HT1080 (cell line): ENCODE results near the gene PTPRA. TPM values are rescaled to one million over a fixed set of nuclear protein-coding genes. Genes with fewer than 3 reads are reported as not detected.

Experiments used
- DNase-seq: peaks from one replicate; pipeline ENCODE4 v3.0.0-alpha.2; 2015; ENCODE audit warnings: low read depth
- total RNA-seq: library from RNA; depleted of rRNA; stranded (reverse); fragments of >200 nt; shearing (Covaris generic); gene quantifications from 2 replicates; pipeline ENCODE4 v1.2.3, GENCODE V29; 2014

PTPRA gene
- total RNA-seq, 1 experiment from 2014 or later = 36.5 TPM

DNA sequence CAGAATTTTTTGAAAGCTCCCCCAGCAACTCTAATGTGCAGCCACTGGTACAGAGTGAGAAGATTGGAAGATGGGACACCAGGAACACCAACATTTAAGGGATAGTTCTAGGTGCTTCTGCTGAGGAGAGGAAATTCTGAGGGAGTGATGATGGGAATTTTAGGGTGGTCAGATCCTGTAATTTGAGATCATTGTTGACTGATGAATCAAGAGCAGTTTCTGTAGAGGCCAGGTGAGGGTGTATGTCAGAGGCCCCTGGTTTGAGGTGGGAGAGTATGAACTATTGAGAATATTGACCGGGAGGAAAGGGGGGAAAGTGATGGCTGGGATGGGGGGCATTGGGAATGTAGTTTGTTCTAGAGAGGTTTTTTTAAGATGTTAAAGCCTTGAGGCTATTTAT, 47.2 kb downstream of the PTPRA start:
- no peak for DNase-seq

DNA sequence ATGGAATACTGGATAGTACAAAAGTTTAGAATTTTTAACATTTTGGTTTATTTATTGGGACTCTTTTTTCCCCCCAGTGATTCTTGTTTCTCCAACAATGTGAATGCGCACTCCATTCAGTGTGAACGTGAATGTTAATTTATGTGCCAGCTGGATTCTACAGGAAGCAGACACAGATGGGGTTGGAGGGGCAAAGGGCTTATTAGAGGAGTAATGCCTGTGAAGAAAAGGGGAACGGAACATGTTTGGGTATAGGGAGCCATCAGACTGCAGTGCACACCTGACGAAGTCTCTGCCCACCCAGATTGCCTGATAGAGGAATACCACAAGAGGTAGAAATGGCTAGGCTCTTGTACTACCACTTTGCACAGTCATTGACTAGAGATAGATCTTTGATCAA, 48.2 kb downstream of the PTPRA start:
- DNase-seq = no peak

DNA sequence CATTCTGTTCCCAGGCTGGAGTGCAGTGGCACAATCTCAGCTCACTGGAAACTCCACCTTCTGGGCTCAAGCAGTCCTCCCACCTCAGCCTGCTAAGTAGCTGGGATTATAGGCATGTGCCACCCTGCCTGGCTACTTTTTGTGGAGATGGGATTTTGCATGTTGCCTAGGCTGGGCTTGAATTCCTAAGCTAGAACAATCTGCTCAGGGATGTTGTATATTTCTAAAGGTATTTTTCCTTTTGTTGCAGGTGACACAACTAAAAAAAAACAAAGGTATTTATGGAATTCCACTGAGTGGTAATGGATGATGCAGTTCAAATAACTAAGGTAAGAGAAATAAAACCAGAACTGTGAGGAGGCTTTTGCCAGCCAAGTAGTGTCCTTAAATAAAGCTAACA, 49.7 kb downstream of the PTPRA start:
- no peak for DNase-seq

DNA sequence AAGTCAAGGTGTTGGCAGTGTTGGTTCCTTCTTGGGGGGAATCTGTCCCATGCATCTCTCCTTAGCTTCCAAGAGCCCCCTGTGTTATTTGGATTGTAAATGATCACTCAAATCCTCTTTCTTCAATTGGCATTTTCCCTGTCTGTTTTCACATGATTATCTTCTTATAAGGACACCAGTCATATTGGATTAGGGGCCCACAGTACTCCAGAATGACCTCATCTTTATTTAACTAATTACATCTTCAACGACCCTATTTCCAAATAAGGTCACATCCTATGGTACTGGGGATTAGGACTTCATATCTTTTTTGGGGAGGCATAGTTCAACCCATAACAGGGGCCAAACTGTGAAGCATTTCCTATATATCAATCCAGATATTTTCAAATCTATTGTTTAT, 57.3 kb downstream of the PTPRA start:
- DNase-seq = no peak

DNA sequence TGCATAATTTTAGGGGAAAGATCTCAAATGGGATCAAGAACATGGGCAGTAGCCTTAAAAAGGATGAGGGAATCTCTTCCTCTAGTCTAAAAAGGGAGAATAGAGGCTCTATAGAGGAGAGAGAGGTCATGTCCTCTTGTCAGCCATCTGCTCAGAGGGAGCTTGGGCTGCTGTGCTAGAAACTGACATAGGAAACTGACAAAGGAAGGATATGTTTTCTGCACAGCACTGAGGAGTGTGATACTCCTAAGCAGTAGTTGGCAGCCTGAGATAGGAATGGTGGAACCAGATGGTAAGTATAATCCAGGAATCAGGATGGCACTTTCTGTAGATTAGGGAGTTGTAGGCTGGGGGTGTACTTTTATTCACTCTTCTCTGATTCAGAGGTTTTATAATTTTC, 59.2 kb downstream of the PTPRA start:
- DNase-seq = no peak

DNA sequence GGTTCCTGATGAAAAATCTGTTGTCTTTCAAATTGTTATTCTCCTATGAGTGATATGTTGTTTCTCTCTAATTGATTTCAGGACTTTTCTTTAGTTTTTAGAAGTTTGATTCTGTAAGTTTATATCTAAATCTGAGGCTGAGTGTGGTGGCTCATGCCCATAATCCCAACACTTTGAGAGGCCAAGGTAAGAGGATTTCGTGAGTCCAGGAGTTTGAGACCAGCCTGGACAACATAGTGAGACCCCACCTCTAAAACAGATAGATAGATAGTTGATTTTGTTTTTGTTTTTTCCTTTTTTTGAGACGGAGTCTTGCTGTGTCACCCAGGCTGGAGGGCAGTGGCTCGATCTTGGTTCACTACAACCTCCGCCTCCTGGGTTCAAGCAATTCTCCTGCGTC, 64.6 kb downstream of the PTPRA start:
- DNase-seq = no peak

DNA sequence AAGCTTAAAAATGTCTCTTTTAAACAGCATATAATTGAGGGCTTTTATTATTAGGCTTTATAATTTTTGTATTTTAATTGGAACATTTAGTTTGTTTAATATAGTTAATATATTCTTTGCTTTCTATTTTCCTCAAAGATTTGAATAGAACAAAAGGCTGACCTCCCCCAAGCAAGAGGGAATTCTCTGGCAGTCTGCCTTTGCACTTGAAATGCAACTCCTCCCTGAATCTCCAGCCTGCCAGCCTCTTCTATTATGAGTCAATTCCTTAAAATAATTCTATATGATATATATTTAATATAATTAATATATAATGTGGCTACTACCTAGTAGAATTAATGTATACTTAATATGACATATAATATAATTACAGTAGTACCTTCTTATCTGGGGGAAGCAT, 69.2 kb downstream of the PTPRA start:
- no peak for DNase-seq

DNA sequence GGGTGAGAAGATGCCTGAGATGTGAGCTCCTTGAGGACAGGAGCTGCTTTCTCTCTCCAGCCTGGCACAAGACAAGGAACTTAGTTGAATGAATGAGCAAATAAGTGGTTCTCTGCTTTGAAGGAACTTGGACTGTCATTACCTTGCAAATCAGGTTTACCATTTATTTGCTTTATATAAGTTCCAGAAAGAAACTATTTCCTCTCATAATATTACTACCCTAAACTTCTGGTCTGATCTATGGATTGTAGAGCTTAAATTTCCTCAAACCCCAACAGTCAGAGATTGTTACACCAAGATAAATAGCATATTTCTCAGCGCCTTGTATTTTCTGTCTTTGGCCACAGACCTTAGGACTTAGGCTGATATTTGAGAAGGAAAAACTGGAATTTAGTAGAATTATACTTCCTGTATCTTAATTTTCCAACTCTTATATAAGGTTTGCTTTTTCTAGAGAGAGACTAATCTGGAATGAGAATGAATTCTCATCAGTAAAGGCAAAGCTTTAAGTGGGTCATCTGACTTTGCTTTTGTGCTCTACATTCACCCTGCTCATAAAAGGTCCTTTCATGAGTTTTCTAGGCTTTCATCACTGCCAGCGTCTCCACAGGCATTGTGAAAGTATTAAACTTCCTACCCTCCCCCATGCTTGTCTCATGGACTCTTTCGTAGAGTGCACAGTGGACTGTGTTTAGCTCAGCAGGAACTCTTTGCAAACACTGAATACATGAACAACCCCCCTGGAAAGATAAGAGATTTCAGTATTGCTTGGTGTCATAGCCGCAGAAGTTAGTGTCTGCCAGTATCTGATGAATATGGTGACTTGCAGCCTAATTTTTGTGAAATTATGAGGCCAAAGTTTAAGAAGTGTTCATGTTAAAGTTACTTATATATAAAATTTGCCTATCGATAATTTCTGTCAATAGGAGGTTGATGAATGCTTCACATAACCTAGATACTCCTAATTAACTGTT, 74.0 kb downstream of the PTPRA start:
- no peak for DNase-seq

DNA sequence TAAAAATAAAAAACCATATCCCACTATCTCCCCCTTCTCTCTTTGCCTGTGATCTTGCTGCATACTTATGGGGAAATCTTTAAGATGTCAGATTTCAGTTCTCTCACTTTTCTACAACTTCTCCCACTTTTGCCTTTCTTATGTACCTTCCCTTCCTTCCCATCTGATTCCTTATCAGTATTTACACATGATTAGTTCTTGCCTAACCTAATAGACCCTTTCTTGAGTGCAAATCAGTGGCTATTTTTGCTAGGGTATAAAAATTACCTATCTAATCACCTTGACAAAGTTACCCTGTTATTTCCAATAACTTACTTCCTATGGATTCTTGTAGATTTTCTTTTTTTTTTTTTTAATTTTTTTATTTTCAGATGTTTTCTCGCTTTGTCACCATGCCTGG, 75.7 kb downstream of the PTPRA start:
- DNase-seq = no peak

DNA sequence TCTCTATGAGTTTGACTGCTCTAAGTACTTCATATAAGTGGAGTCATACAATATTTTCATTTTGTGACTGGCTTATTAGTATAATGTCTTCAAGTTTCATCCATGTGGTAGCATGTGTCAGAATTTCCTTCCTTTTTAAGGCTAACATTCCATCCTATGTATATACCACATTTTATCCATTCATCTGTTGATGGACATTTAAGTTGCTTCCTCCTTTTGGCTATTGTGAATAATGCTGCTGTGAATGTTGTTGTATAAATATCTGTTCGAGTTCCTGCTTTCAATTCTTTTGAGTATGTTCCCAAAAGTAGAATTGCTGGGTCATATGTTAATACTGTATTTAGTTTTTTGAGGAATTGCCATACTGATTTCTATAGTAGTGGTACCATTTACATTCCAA, 79.5 kb downstream of the PTPRA start:
- DNase-seq = no peak

DNA sequence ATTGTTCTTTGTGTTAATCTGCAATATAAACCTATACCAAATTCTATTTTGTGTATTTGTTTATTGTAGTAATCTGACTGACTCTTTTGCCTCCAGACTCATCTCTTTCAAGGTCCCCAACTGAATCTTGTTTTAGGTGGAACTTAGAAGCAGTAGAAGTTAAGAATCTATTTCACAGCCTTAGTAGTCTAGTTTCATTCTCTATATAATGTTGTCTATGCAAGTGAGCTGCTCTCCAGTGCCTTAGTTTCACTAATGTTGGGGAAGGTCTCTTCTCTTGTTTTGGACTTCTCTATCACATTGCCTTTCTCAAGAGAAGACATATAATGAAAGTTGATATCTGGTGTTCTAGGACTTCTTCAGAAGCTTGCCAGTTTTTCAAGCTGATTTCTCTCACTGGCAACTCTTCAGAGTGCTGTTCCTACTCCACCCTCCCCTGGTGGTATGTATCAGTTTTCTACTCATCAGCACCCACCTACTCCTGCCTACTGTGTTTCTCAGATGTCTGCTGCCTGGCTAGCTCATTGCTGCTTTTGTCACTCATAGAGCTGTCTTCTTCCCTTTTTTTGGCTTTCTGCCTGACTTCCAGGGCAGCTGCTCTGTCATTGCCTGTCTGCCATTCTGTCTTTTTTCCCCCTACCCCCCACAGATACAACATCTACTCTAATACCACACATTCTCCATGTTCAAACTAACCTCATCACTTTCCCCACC, 82.1 kb downstream of the PTPRA start:
- DNase-seq = no peak

DNA sequence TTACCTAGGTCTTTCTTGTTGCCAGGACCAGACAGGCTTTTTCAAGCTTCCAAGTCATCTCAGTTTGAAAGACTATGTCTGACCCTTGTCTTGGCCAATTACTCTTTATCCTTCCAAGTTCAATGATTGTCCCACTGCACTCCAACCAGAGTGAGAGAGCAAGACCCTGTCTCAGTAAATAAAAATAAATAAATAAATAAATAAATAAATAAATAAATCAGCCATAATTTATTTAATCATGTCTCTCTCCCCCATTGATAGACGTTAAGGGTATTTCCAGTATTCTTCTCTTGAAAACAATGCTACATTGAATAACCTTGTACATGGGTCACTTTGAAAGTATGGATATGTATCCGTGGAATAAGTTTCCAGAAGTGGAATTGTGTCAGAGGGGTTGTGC, 83.2 kb downstream of the PTPRA start:
- DNase-seq = no peak

DNA sequence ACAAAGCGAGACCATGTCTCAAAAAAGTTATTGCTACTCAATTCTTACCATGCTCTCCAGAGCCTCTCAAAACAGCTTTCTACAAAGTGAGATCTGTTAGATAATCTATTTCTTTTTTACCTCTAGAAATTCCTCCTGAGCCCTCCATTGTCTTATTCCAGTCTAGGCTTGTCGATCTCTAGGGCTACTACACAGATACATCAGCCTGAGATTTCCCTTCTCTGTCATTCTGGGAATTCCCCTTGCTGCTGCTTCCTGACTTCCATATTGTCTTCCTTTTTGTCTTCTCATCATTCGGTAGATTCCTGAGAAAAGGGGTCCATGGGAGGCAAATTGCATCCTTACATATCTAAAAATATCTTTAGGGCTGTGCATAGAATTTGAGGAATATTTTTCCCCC, 94.6 kb downstream of the PTPRA start:
- no peak for DNase-seq

DNA sequence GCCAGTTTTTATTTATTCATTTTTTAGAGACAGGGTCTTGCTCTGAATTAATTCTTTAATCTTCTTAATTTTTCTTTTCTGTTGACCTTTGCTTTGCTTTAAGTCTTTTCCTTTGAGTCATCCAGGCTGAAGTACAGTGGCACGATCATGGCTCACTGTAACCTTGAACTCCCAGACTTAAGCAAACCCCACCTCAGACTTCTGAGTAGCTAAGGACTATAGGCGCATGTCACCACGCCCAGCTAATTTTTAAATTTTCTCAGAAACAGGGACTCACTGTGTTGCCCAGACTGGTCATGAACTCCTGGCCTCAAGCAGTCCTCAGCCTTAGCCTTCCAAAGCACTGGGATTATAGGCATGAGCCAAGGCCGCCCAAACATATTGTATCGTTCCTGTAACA, 98.8 kb downstream of the PTPRA start:
- DNase-seq = no peak

DNA sequence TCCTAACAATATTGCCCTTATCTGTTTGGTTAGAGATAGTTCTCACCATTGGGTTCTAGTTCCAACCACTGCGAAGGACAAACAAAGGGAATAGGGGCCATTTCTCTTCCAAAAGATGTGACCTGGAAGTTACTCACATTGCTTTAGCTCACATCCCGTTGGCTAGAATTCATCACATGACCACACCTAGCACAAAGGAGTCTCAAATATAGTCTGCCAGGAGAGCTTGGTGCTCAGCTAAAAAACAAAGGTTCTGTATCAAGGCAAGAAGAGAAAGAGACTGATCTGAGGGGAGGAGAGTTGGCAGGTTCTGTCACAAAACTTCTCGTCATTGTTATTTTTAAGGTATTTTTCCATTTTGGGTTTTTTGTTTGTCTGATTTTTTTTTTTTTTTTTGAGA, 100.3 kb downstream of the PTPRA start:
- no peak for DNase-seq

DNA sequence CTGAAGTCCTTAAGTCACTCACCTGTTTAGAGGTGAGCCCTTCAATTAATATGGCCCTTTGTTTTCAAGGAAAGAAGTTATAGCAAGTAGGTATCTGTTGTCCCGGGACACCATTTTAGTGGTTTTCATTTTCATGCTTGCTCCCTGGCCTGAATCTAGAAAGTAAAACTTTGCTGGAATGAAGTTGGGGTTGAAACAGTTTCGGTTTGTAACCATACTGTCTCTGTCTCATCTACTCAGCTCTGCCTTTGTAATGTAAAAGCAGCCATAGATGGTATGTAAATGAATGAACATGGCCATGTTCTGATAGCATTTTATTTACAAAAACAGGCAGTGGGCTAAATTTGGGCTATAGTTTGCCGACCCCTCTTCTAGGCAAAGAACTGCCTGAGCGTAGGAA, 105.2 kb downstream of the PTPRA start:
- DNase-seq = no peak

DNA sequence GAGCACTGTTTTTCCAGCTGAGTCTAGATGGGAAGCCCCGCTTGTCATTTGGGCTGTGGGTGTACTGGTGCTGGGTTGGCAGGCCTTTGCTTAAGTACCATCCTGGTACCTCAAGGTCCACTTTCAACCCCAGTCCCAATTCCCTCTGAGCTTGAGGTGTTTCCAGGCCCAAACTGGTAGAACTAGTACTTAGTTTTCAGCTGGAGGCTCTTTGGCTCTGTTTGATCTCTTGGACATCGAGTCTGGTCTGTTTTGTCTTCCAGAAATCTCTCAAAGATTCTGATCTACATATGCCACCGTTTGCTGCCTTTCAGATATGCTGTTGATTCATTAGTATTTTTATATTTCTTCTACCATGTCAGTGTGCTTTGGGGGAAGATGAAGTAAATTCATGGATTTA, 108.4 kb downstream of the PTPRA start:
- no peak for DNase-seq

DNA sequence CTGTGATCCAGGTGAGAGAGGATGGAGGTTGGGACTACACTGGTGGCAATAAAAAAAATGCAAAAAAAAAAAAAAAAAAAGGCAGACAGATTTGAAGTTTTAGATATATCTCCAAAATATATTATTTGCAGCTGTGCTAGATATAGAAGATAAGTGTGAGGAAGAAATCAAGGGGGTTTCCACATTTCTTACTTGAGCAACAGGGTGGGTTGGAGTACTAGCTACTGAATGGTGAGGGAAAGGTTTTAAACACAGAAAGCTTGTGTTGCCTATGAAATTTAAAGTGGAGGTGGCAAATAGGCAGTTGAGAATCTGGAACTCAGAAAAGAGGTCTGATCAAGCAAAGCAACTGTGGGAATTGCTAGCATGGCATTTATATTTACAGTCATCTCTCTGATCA, 110.2 kb downstream of the PTPRA start:
- no peak for DNase-seq

DNA sequence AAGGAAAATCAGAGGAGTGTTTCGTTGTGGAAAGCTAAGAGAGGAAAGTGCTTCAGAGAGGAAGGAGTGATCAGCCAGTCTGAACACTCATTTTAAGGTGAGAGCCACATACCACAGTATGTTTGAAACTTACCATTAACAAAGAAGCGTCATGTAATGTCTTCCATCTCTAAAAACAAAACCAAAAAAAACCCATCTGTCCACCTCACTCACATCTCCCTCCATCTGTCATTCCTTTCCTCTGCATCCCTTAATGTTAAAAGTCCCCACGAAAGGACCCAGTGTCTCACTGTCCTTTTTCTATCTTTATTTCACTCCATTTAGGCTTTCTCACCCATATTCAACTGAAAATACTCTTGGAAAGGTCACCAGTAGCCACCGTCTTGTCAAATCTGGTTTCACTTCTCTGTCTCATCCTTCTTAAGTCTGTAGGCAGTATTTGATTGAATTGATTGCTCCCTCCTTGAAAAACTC, 110.8 kb downstream of the PTPRA start:
- no peak for DNase-seq

DNA sequence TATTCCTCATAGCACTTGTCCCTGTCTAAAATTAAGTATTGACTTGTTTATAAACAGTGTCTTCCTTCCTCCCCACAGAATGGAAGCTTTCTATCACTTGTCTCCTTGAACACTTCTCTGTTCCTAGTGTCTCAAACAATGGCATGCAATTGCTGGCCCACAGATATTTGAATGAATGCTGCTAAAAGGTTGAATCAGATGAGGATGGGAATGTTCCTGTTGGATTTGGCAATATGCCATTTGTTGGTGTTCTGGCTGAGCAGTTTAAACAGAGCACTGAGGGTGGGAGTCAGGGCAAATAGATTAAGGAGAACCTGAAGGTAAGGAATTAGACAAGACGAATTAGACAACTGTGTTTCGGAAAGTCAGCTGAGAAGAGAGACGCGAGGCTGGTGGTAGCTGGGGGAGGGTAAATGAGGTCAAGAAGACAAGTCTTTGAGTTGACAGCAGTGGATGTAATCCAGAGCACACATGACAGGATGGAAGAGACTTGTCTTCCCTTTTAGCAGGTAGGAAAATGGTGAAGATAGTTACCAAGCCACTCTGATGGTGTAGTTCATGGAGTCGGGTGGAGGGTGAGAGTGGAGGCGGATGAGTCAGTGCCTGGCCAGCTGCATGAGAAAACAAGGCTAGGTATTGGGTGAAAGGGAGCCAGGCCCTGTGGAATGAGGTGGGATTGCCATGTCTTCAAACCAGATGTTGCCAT, 111.8 kb downstream of the PTPRA start:
- peak; percentile 54 for DNase-seq

DNA sequence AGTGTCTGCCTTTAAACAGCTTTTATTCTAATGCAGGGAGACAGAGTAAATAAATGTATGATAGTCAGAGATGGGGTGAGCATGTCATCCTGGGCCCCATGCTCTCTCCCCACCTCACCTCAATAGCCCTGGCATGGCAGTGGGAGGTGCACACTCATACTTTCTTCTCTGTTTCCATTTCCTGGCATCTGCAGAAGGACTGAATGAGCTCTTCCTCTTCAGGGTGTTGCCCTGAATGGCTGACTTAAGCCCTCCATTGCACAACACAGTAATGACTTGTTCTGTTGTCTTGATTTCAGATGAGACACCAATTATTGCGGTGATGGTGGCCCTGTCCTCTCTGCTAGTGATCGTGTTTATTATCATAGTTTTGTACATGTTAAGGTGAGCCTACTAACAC, 113.2 kb downstream of the PTPRA start:
- DNase-seq = peak; percentile 34

DNA sequence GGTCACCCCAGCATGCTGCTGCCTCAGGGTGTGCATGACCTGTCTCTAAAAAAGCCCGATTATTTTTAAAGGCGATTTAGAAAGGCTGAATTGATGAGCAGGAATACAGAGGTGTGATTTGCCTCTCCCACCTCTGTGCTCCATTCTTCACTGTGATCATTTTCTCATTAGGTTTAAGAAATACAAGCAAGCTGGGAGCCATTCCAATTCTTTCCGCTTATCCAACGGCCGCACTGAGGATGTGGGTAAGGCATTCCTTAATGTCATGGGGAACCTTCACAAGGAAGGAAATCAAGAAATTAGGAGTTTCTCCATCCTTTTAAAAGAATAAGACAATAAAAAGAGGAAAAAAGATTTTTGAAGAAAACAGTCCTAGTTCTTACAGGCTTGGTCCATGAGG, 114.6 kb downstream of the PTPRA start:
- DNase-seq = no peak
